Esophagus squamous epithelium (tissue), 4 donors: ENCODE measurements around the gene ROPN1L.

Experiments
- CTCF ChIP-seq, 6 experiments: fragments of 450-650 bp in 4 of 6; fragments of 200-600 bp in 2 of 6; sonication (generic) in 2 of 6; IDR thresholded peaks; one replicate each; pipeline ENCODE4 v1.5.1; 2016 to 2019; ENCODE audit warnings: antibody characterized with exemption in 6 of 6, mild to moderate bottlenecking in 4 of 6, moderate library complexity in 4 of 6
- POLR2A ChIP-seq, 4 donors: fragments of 450-650 bp; IDR thresholded peaks; one replicate each; pipeline ENCODE4 v1.6.1; 2017; ENCODE audit warnings: antibody characterized with exemption in 4 of 4, mild to moderate bottlenecking in 4 of 4, moderate library complexity in 3 of 4

- TF ChIP-seq CTCF (IDR thresholded peaks at IDR 0.05) (no peak), POLR2A (IDR thresholded peaks at IDR 0.05) (no peak)
Observed at GRCh38 chr5:10432059-10433008, 9.3 kb upstream of the ROPN1L start.
